Measurements from ENCODE around the gene JUP.
A peak's percentile ranks its signal among the peaks of the same experiment; 100 is the strongest.

Gene JUP

DNA sequence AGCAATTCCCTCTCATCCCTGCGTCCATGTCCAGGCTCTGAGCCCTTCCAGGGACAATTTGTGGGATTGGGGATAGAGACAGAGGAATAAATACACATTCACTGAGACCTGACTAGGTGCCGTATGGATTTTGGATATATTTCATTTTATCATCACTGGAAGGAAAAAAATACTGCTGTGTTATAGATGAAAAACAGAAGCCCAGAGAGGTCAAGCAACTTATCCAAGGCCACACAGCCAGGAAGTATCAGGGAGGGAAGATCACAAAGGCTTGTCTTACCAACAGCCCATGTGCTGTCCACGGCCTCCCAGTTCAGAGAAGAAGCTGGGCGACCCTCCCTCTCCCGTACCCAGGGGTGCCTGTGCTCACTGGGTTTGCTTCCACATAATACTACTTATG lies 46.0 kb downstream of the JUP start:
- TF ChIP-seq SIN3A (IDR thresholded peaks at IDR 0.05; ENCODE audit: borderline replicate concordance, insufficient read depth, low read length) (no peak), POLR2AphosphoS5 (IDR thresholded peaks at IDR 0.05; ENCODE audit: low read depth, low read length) (no peak), FOXP2 (optimal IDR thresholded peaks at IDR 0.05; ENCODE audit: borderline replicate concordance, extremely low read depth, extremely low read length, insufficient read depth) (no peak), TAF1 (IDR thresholded peaks at IDR 0.05; ENCODE audit: borderline replicate concordance, insufficient read depth, low read length) (no peak)
- TF ChIP-seq, protein P1, sequence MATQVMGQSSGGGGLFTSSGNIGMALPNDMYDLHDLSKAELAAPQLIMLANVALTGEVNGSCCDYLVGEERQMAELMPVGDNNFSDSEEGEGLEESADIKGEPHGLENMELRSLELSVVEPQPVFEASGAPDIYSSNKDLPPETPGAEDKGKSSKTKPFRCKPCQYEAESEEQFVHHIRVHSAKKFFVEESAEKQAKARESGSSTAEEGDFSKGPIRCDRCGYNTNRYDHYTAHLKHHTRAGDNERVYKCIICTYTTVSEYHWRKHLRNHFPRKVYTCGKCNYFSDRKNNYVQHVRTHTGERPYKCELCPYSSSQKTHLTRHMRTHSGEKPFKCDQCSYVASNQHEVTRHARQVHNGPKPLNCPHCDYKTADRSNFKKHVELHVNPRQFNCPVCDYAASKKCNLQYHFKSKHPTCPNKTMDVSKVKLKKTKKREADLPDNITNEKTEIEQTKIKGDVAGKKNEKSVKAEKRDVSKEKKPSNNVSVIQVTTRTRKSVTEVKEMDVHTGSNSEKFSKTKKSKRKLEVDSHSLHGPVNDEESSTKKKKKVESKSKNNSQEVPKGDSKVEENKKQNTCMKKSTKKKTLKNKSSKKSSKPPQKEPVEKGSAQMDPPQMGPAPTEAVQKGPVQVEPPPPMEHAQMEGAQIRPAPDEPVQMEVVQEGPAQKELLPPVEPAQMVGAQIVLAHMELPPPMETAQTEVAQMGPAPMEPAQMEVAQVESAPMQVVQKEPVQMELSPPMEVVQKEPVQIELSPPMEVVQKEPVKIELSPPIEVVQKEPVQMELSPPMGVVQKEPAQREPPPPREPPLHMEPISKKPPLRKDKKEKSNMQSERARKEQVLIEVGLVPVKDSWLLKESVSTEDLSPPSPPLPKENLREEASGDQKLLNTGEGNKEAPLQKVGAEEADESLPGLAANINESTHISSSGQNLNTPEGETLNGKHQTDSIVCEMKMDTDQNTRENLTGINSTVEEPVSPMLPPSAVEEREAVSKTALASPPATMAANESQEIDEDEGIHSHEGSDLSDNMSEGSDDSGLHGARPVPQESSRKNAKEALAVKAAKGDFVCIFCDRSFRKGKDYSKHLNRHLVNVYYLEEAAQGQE (IDR thresholded peaks at IDR 0.05; ENCODE audit: insufficient read depth in 1 of 2, low read depth in 2 of 2, low read length in 2 of 2), result no peak

DNA sequence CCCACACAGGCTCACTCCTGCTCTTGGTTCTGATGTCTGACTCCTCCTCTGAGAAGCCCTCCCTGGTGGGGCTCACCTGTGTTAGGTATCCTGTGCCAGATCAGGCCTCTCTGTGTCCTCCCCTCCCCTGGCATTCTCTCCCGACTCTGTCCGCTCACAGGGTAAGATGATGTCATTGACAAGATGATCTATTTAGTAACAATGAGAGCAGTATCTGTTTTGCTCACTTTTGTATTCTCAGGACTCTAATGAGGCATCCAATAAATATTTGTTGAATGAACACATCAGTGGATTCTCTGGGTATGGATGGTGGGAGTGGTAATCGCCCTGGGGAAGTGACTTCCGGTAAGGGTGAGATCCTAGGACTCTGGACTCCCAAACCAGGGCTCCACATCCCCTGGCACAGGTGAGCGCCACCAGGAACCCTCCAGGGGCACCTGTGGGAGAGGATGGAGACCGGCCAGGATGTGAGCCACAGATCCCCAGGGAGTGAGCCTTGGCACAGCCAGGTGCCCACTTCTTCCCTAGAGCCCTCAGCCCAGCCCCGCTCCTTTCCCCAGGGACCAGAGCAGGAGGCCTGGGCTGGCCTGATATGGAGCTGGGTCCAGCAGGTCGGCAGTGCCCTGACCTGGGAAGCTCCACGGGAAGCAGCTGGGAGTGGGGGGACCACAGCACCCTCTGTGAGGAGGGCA lies 46.7 kb downstream of the JUP start:
- TF ChIP-seq, protein P1 (IDR thresholded peaks at IDR 0.05; ENCODE audit: insufficient read depth in 1 of 2, low read depth in 2 of 2, low read length in 2 of 2), result no peak
- TF ChIP-seq POLR2AphosphoS5 (IDR thresholded peaks at IDR 0.05; ENCODE audit: low read depth, low read length) (no peak), TAF1 (IDR thresholded peaks at IDR 0.05; ENCODE audit: borderline replicate concordance, insufficient read depth, low read length) (no peak), SIN3A (IDR thresholded peaks at IDR 0.05; ENCODE audit: borderline replicate concordance, insufficient read depth, low read length) (no peak), FOXP2 (optimal IDR thresholded peaks at IDR 0.05; ENCODE audit: borderline replicate concordance, extremely low read depth, extremely low read length, insufficient read depth) (no peak)

DNA sequence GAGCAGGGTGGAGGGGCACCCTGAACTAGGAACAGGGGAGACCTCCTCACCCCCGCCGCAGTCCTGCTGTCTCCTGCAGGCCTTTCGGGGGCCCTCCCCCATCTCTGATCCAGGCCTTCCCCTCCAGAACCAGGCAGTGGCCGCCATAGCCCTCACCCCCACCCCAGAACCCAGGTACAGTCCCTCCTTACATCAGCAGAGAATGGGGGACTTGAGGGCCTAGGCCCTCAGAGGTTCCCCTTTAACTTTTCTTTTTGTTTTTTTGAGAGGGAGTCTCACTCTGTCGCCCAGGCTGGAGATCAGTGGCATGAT lies 47.8 kb downstream of the JUP start:
- TF ChIP-seq SIN3A (IDR thresholded peaks at IDR 0.05; ENCODE audit: borderline replicate concordance, insufficient read depth, low read length), result no peak
- TF ChIP-seq TAF1 (IDR thresholded peaks at IDR 0.05; ENCODE audit: borderline replicate concordance, insufficient read depth, low read length), result no peak
- no peak for TF ChIP-seq POLR2AphosphoS5 (IDR thresholded peaks at IDR 0.05; ENCODE audit: low read depth, low read length)
- TF ChIP-seq, protein P1 (IDR thresholded peaks at IDR 0.05; ENCODE audit: insufficient read depth in 1 of 2, low read depth in 2 of 2, low read length in 2 of 2), result no peak
- TF ChIP-seq FOXP2 (optimal IDR thresholded peaks at IDR 0.05; ENCODE audit: borderline replicate concordance, extremely low read depth, extremely low read length, insufficient read depth), result no peak

DNA sequence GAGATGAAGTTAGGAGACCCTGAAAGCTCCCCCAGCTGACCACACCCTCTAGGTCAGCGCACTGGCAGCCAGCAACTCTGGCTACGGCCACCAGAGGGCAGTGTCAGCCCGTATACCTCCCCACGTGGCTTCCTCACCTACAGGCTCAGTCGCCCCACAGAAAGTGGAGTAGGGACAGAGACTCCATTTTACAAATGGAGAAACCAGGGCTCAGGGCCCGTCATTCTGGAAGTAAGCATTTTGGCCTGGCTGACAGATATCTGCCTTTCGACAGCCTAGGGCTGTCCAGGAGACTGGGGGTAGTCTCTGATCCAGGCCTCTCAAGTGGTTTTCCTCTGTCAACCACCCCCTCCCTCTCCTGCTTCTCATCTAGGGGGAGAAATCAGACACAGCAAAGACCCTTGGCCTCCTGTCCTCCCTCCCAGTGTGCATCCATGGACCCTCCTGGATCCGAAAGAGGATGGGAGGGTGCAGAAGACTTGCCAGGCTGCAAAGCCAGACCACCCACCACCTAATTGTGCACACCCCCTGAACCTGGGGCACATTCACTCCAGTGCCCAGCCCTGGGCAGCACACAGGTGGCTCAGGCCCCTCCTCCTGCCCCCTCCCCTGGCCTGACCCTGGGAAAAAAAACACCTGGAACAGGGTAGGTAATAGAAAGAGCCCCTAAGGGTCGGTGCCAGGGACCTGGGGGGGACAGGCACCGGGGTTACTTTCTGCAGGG lies 48.3 kb downstream of the JUP start:
- TF ChIP-seq FOXP2 (optimal IDR thresholded peaks at IDR 0.05; ENCODE audit: borderline replicate concordance, extremely low read depth, extremely low read length, insufficient read depth), result peak; percentile 81
- TF ChIP-seq, protein P1 (IDR thresholded peaks at IDR 0.05; ENCODE audit: insufficient read depth in 1 of 2, low read depth in 2 of 2, low read length in 2 of 2), result no peak

Data from PFSK-1 (cell line).